Stimulated activated CD8-positive, alpha-beta memory T cell treated with anti-CD3 and anti-CD28 coated beads, Interleukin-7, amount 100 ng/mL, for 48 hours (primary cell): ENCODE data around the gene SNX33.
"Not testable (repeated sequence)": the region's sequence is repeated elsewhere in the genome, so short reads cannot be mapped to it uniquely, and the experiment has no call there.

Experiments
- DNase-seq, 2 donors: peaks; one replicate each; pipeline ENCODE4 v3.0.0-alpha.2; 2020; ENCODE audit warnings: low read depth in 1 of 2; ENCODE audit errors: extremely low read depth in 1 of 2

Gene SNX33

GRCh38 chr15:75661100-75661755 lies 13.5 kb downstream of the SNX33 start:
- DNase-seq = no peak

DNA sequence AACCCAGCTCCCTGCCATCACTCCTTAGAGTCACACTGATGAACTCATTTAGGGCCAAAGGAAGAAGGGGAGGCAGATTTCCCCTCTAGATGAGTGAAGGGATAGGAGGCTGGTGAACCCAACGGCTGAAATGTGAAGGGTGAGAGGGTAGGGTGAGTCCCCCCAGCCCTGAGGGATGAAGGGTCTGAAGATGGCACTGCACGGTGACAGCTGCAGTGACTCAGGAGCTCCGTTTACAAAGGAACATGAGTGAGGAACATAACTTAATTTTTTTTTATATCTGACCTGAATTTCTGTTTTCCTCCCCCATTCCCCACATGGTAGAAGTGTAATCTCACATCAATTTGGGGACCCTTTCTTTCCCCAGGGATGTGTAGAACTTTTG lies 14.0 kb downstream of the SNX33 start:
- DNase-seq = no peak

DNA sequence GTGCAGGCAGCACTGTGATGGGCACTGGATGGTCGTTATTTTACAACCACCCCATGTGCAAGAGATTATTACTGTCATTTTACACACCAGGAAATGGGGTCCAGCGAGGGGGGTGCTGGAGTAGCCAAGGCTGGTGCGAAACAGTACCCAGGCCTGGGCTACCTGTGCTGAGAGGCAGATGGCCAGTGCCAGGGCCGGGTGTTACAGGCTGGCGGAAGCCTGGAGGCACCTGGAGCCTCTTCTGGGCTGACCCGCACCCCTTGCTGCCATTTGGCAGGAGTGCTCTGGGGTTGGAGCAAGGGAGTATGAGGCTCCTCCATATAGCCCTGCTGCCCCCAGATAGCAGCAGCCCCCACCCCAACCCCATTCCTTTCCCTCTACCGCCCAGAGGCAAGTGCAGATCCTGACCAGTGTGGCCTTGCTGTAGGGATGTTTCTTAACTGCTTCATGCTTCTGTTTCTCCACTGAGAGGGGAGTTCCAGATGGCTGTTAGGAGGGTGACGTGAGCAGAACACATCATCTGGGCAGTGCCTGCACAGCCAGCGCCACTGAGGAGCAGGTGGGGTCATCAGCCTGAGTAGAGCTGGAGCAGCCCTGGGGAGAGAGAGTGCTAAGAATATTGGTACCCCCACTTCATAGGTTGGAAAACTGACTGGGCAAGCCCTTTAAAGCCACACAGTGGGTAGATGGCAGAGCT lies 15.3 kb downstream of the SNX33 start:
- DNase-seq = no peak

GRCh38 chr15:75663931-75664421 lies 16.3 kb downstream of the SNX33 start:
- DNase-seq = no peak

- no peak for DNase-seq
Observed at GRCh38 chr15:75666823-75667501, 19.2 kb downstream of the SNX33 start.

- DNase-seq = no peak
Observed at GRCh38 chr15:75669191-75669878, 21.6 kb downstream of the SNX33 start.

DNA sequence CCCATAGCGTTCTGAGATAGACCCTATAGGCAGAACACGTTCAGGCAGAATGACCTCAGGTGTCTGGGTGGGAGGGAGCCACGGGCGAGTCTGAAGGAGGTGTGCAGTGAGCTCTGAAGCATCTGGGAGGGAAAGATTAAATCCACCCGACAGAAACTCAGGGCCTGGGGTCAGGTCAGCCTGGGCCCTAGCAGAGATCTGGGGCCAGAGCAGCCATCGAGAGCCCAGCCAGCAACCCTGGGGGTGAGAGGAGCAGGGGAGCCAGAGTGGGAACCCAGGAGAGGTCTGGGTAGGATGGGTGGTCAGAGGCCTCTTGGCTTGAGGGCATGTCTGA lies 22.1 kb downstream of the SNX33 start:
- DNase-seq = no peak

GRCh38 chr15:75671730-75672602 lies 24.3 kb downstream of the SNX33 start:
- no peak for DNase-seq

DNA sequence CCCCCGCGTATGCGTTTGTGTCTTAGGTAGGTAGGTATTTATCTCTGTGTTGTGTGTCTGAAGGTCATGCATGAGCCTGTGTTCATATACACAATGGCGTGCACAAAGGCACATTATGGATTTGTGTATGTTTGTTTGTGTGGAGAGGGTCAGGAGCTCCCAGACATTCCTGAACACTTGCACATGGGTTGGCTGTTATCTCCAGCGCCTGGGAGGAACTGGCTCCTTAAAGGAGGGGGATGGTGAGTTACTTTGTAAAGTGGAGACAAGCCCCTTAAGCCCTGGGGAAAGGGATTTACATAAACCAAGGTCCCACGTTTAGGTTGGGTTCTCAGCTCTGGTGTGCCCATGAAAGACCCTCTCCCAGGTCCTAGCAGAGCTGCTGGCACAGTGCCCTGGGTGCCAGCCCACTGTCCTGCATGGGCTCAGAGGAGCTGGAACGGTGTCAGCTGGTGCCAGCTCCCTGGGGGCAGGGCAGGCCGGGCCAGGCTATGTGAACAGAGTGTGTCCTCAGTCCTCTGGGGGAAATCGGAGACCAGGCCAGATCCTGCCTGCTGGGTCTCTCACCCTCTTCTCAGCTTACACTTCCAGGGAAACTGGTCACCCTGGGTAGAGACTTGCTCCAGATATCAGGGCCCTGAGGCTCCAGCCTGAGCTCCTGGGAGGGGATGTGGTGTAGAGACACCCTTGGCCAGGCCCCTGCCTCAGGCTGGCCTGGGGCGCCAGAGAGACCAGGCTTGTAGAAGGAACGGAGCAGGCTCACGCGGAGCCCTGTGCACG lies 25.1 kb downstream of the SNX33 start:
- DNase-seq = no peak

- no peak for DNase-seq
Observed at GRCh38 chr15:75673426-75674235, 25.9 kb downstream of the SNX33 start.

GRCh38 chr15:75674366-75674765 lies 26.7 kb downstream of the SNX33 start:
- no peak for DNase-seq

DNA sequence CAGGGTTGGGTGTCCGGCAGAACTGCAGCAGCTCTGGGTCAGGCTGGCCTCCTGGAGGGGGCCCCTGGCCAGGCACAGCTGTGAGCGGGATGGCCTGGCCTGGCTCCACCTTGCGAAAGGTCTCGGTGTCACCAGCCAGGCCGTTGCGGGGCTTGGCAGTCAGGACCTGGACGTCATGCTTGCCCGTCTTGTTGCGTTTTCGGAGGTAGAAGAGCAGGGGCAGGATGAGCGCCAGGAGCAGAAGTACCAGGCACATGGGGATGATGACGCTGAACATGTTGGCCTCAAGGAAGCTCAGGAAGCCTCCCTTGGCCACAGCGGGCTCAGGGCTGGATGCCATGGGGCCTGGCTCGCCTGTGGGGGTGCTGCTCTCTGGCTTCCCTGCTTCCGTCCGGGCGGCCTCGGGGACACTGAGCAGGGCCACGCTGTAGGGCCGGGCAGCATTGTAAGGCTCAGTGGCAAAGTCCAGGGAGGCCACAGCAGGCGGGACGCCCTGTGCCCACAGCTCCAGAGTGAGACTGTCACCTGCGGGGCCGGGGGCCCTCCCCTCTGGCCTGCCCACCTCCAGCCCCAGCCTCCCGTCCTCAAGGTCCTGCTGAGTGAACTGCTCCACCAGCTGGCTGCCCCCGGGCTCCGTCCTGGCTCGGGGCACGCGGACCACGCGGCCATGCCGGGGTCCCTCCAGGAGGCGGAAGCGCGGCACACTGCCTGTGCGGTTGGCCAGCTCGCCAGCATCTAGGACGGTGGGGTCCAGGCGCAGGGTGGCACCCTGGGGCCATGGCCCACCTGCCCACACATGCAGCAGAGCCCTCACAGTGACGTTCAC lies 28.1 kb downstream of the SNX33 start:
- no peak for DNase-seq

- DNase-seq = no peak
Observed at GRCh38 chr15:75676688-75677464, 29.2 kb downstream of the SNX33 start.

GRCh38 chr15:75677465-75678323 lies 30.0 kb downstream of the SNX33 start:
- no peak for DNase-seq

DNA sequence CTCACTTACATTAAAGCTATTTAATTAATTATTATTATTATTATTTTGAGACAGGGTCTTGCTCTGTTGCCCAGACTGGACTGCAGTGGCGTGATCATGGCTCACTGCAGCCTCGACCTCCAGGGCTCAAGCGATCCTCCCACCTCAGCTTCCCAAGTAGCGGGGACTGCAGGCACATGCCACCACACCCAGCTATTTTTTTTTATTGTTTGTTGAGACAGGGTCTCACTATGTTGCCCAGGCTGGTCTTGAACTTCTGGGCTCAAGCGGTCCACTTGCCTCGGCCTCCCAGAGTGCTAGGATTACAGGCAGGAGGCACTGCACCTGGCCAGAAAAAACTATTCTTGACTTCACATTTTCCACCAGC lies 30.6 kb downstream of the SNX33 start:
- DNase-seq = not testable (repeated sequence)

GRCh38 chr15:75680007-75680789 lies 32.5 kb downstream of the SNX33 start:
- no peak for DNase-seq
